Subcutaneous adipose tissue (tissue), 4 donors: Measurements from ENCODE around the gene ALG10B. TPM values are rescaled to one million over a fixed set of nuclear protein-coding genes. Genes with fewer than 3 reads are reported as not detected.

Experiments used
- CTCF ChIP-seq: fragments of 450-650 bp; IDR thresholded peaks from one replicate; pipeline ENCODE4 v1.5.1; 2016; ENCODE audit warnings: low read depth, mild to moderate bottlenecking, control low read depth, antibody characterized with exemption, moderate library complexity
- small RNA-seq: library from RNA; depleted of rRNA; stranded (forward); fragments of <200 nt; gene quantifications from one replicate; pipeline ENCODE3, GENCODE V24; 2016
- total RNA-seq, 4 donors: library from RNA; depleted of rRNA; stranded (reverse); fragments of >200 nt; gene quantifications; one replicate each; pipeline ENCODE4 v1.1.0, GENCODE V29; 2016

Gene ALG10B
- total RNA-seq, 4 donors from 2014 or later, result 3.6 to 5.1 (median 4.7) TPM

GRCh38 chr12:38370311-38370710 lies 53.7 kb downstream of the ALG10B start:
- TF ChIP-seq CTCF, result no peak

GRCh38 chr12:38373784-38374183 lies 57.2 kb downstream of the ALG10B start:
- no peak for TF ChIP-seq CTCF

GRCh38 chr12:38374751-38375150 lies 58.2 kb downstream of the ALG10B start:
- no peak for TF ChIP-seq CTCF

Small RNA genes lying within 50 kb of the gene (small RNA-seq; reads per million reads assigned to genes)
- 0.49 reads per million for gene RF00019
